ENCODE measurements around the gene TMC1. TPM values are rescaled to one million over a fixed set of nuclear protein-coding genes. Genes with fewer than 3 reads are reported as not detected.

The TMC1 gene
- total and polyA plus RNA-seq, 2 of the 13 experiments (the other 11 are each of a cell fraction or from before 2014, with no cell fraction given) = 0.02 to 0.03 TPM

GRCh38 chr9:72858089-72858912 is 336.9 kb downstream of the TMC1 start (continued):
- no peak for TF ChIP-seq ZFP36 (IDR thresholded peaks at IDR 0.05; ENCODE audit: borderline replicate concordance, low read depth, low read length, partially characterized antibody)
- TF ChIP-seq WIZ (CRISPR knock-in tag; IDR thresholded peaks at IDR 0.05) = peak; percentile 92
- peak; percentile 37; the same call in 1 of the 2 replicates for TF ChIP-seq IKZF5 (CRISPR knock-in tag; IDR thresholded peaks at IDR 0.05)
- no peak for TF ChIP-seq ZNF343 (CRISPR knock-in tag; IDR thresholded peaks at IDR 0.05)
- no peak; the same call in 1 of the 2 replicates for TF ChIP-seq HIC2 (CRISPR knock-in tag; IDR thresholded peaks at IDR 0.05; ENCODE audit: low read depth)
- no peak for TF ChIP-seq ZBED4 (CRISPR knock-in tag; IDR thresholded peaks at IDR 0.05; ENCODE audit: borderline replicate concordance)
- TF ChIP-seq GMEB2 (CRISPR knock-in tag; IDR thresholded peaks at IDR 0.05; ENCODE audit: low read depth) = no peak
- TF ChIP-seq NFATC3 (CRISPR knock-in tag; IDR thresholded peaks at IDR 0.05) = no peak
- no peak for TF ChIP-seq NR3C1 (CRISPR knock-in tag; IDR thresholded peaks at IDR 0.05)
- no peak; the same call in 1 of the 2 replicates for TF ChIP-seq SMYD3 (CRISPR knock-in tag; IDR thresholded peaks at IDR 0.05)
- peak; percentile 30; the same call in 1 of the 2 replicates for TF ChIP-seq FOXC1 (CRISPR knock-in tag; IDR thresholded peaks at IDR 0.05; ENCODE audit: borderline replicate concordance)
- TF ChIP-seq ZNF335 (CRISPR knock-in tag; IDR thresholded peaks at IDR 0.05) = no peak; the same call in 1 of the 2 replicates
- TF ChIP-seq ZNF136 (CRISPR knock-in tag; IDR thresholded peaks at IDR 0.05; ENCODE audit: low read depth) = no peak; the same call in 1 of the 2 replicates
- no peak for TF ChIP-seq ZBTB2 (CRISPR knock-in tag; IDR thresholded peaks at IDR 0.05; ENCODE audit: low read depth)
- TF ChIP-seq ZBTB49 (CRISPR knock-in tag; IDR thresholded peaks at IDR 0.05; ENCODE audit: borderline replicate concordance) = no peak

All from HepG2 (cell line).